ENCODE measurements around the gene ADAP1. TPM values are rescaled to one million over a fixed set of nuclear protein-coding genes. Genes with fewer than 3 reads are reported as not detected.

The ADAP1 gene
- polyA plus RNA-seq, 1 donor (not counting 4 experiments of a cell fraction or from before 2014, with no cell fraction given) = 4.3 TPM

DNA sequence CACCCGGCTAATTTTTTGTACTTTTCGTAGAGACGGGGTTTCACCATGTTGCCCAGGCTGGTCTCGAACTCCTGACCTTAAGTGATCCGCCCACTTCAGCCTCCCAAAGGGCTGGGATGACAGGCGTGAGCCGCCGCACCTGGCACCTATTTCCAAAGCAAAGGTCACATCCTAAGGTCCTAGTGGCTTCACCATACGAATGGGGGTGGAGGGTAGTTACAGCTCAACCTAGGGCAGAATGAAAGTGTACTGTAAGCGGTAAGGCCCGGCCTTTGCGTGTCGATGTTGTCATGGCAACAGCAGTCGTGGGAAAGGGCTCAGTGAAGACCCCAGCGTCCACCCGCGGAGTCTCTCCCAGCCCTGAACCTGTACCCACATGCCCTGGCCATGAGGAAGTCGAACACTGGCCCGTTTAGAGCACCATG, 22.4 kb upstream of the ADAP1 start:
- Histone ChIP-seq H3K9ac (ENCODE audit: control insufficient read depth, extremely low read depth, insufficient read depth, low read length) (no peak overlapping the region), H3K4me1 (ENCODE audit: control insufficient read depth, extremely low read depth, insufficient read depth, low read length) (peaks cover 4% of the 10 kb centered on the region), H3K4me3 (ENCODE audit: control insufficient read depth in 2 of 3, extremely low read depth in 1 of 3, insufficient read depth in 2 of 3, low read depth in 1 of 3, low read length in 3 of 3) (no peak overlapping the region), H3K27me3 (ENCODE audit: control insufficient read depth, extremely low read depth, insufficient read depth, low read length) (no peaks in the 10 kb centered on the region), H3K27ac (ENCODE audit: control insufficient read depth, insufficient read depth, low read length) (no peak overlapping the region), H2AFZ (ENCODE audit: control insufficient read depth, low read length) (no peak overlapping the region), H4K20me1 (ENCODE audit: control insufficient read depth, extremely low read depth, insufficient read depth, low read length) (peaks cover 3% of the 10 kb centered on the region), H3K4me2 (ENCODE audit: control insufficient read depth, extremely low read depth, insufficient read depth, low read depth, low read length) (no peak overlapping the region), H3K79me2 (ENCODE audit: control insufficient read depth, insufficient read depth, low read length) (peaks cover 31% of the 10 kb centered on the region), H3K9me1 (ENCODE audit: control insufficient read depth, extremely low read depth, insufficient read depth, low read length) (no peaks in the 10 kb centered on the region), H3K9me3 (ENCODE audit: control insufficient read depth, low read depth, low read length) (no peaks in the 10 kb centered on the region), H3K36me3 (ENCODE audit: control insufficient read depth in 2 of 2, extremely low read depth in 1 of 2, insufficient read depth in 2 of 2, low read length in 2 of 2) (peaks cover 5 to 15% of the 10 kb centered on the region in 2 experiments)
- TF ChIP-seq, protein P1, sequence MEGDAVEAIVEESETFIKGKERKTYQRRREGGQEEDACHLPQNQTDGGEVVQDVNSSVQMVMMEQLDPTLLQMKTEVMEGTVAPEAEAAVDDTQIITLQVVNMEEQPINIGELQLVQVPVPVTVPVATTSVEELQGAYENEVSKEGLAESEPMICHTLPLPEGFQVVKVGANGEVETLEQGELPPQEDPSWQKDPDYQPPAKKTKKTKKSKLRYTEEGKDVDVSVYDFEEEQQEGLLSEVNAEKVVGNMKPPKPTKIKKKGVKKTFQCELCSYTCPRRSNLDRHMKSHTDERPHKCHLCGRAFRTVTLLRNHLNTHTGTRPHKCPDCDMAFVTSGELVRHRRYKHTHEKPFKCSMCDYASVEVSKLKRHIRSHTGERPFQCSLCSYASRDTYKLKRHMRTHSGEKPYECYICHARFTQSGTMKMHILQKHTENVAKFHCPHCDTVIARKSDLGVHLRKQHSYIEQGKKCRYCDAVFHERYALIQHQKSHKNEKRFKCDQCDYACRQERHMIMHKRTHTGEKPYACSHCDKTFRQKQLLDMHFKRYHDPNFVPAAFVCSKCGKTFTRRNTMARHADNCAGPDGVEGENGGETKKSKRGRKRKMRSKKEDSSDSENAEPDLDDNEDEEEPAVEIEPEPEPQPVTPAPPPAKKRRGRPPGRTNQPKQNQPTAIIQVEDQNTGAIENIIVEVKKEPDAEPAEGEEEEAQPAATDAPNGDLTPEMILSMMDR (optimal IDR thresholded peaks at IDR 0.05 in 1 of 3, IDR thresholded peaks at IDR 0.05 in 1 of 3, conservative IDR thresholded peaks at IDR 0.05 in 1 of 3; ENCODE audit: extremely low read depth in 1 of 3, insufficient read depth in 2 of 3, low read length in 3 of 3) = no peak
- TF ChIP-seq EZH2 (IDR thresholded peaks at IDR 0.05; ENCODE audit: low read length) = no peak
- DNase-seq (ENCODE audit: low read depth, low spot score) (no peak), FAIRE-seq (no peak)
- dilution Hi-C loops (cut with MboI; ENCODE audit: extremely low pct_ligation_motif_present, low sequenced_read_pairs) = no loop called here

DNA sequence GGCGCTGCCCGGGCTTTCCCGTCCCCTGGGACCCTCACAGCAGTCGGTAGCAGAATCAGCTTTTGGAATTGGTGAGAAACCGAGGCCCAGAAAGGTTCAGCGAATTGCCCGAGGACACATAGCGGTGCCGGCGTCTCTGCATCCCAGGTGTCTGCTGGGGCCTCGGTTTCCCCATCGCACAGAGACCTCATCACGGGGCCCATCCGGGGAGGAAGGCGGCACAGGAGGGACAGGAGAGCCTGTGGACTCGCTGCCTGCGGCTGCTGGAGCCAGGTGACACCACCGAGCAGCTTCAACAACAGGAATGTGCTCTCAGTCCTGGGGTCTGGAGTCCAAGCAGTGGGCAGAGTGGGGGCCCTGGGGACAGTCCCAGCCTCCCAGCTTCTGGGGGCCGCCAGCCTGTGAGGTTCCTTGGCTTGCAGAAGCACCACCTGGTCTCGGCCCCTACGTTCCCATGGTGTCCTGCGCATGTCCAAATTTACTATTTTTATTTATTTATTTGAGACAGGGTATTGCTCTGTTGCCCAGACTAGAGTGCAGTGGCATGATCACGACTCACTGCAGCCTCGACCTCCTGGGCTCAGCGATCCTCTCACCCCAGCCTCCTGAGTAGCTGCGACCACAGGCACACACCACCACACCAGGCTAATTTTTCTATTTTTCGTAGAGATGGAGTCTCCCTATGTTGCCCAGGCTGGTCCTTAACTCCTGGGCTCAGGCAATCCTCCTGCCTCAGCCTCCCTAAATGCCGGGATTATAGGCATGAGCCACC, 21.4 kb upstream of the ADAP1 start:
- no peak for TF ChIP-seq EZH2 (IDR thresholded peaks at IDR 0.05; ENCODE audit: low read length)
- TF ChIP-seq, protein P1 (optimal IDR thresholded peaks at IDR 0.05 in 1 of 3, IDR thresholded peaks at IDR 0.05 in 1 of 3, conservative IDR thresholded peaks at IDR 0.05 in 1 of 3; ENCODE audit: extremely low read depth in 1 of 3, insufficient read depth in 2 of 3, low read length in 3 of 3) = no peak
- H2AFZ ChIP-seq (ENCODE audit: control insufficient read depth, low read length) = peak overlapping the region; percentile 89
- peak overlapping the region; percentile 62 to 100 (median 62) for H3K4me3 ChIP-seq (ENCODE audit: control insufficient read depth in 2 of 3, extremely low read depth in 1 of 3, insufficient read depth in 2 of 3, low read depth in 1 of 3, low read length in 3 of 3)
- H3K9me3 ChIP-seq (ENCODE audit: control insufficient read depth, low read depth, low read length) = no peaks in the 10 kb centered on the region
- H3K79me2 ChIP-seq (ENCODE audit: control insufficient read depth, insufficient read depth, low read length) = peaks cover 36% of the 10 kb centered on the region
- peaks cover 4% of the 10 kb centered on the region for H3K4me1 ChIP-seq (ENCODE audit: control insufficient read depth, extremely low read depth, insufficient read depth, low read length)
- H3K9me1 ChIP-seq (ENCODE audit: control insufficient read depth, extremely low read depth, insufficient read depth, low read length) = no peaks in the 10 kb centered on the region
- FAIRE-seq = no peak
- no peaks in the 10 kb centered on the region for H3K27me3 ChIP-seq (ENCODE audit: control insufficient read depth, extremely low read depth, insufficient read depth, low read length)
- H3K36me3 ChIP-seq (ENCODE audit: control insufficient read depth in 2 of 2, extremely low read depth in 1 of 2, insufficient read depth in 2 of 2, low read length in 2 of 2) = peaks cover 6 to 21% of the 10 kb centered on the region in 2 experiments
- peak overlapping the region; percentile 47 for H3K9ac ChIP-seq (ENCODE audit: control insufficient read depth, extremely low read depth, insufficient read depth, low read length)
- H3K4me2 ChIP-seq (ENCODE audit: control insufficient read depth, extremely low read depth, insufficient read depth, low read depth, low read length) = peak overlapping the region; percentile 82
- DNase-seq (ENCODE audit: low read depth, low spot score) = no peak
- H3K27ac ChIP-seq (ENCODE audit: control insufficient read depth, insufficient read depth, low read length) = peak overlapping the region; percentile 26
- peaks cover 3% of the 10 kb centered on the region for H4K20me1 ChIP-seq (ENCODE audit: control insufficient read depth, extremely low read depth, insufficient read depth, low read length)
- dilution Hi-C loops (cut with MboI; ENCODE audit: extremely low pct_ligation_motif_present, low sequenced_read_pairs) = no loop called here

All from keratinocyte (primary cell).